VCaP (cell line): ENCODE data around the gene UBASH3B.

ENCODE experiments used
- H3K27ac ChIP-seq: fragments of 450-650 bp; 2 replicates; pipeline ENCODE4 v1.5.1; 2017
- CTCF ChIP-seq: fragments of 450-650 bp; conservative IDR thresholded peaks from 2 replicates; pipeline ENCODE4 v1.5.1; 2017; ENCODE audit warnings: mild to moderate bottlenecking, moderate library complexity

The UBASH3B gene

GRCh38 chr11:122711831-122712381 is 56.4 kb downstream of the UBASH3B start:
- no peak; the same call in 1 of the 2 replicates for TF ChIP-seq CTCF
- H3K27ac ChIP-seq = peak overlapping the region; percentile 17

GRCh38 chr11:122714004-122714403 is 58.5 kb downstream of the UBASH3B start:
- H3K27ac ChIP-seq = no peak overlapping the region
- no peak for TF ChIP-seq CTCF

- no peak overlapping the region for H3K27ac ChIP-seq
- no peak for TF ChIP-seq CTCF
These were observed 59.0 kb downstream of the UBASH3B start for GRCh38 chr11:122714484-122714883.

- no peak overlapping the region for H3K27ac ChIP-seq
- TF ChIP-seq CTCF = no peak
These were observed 60.3 kb downstream of the UBASH3B start for GRCh38 chr11:122715548-122716440.

GRCh38 chr11:122717264-122717867 is 61.8 kb downstream of the UBASH3B start:
- no peak for TF ChIP-seq CTCF
- no peak overlapping the region for H3K27ac ChIP-seq

GRCh38 chr11:122720107-122720881 is 64.8 kb downstream of the UBASH3B start:
- no peak overlapping the region for H3K27ac ChIP-seq

More at GRCh38 chr11:122720107-122720881, 64.8 kb downstream of the UBASH3B start:
- TF ChIP-seq CTCF = no peak
